Measurements from ENCODE around the gene COL27A1. TPM values are rescaled to one million over a fixed set of nuclear protein-coding genes. Genes with fewer than 3 reads are reported as not detected.

COL27A1 gene
- total RNA-seq, 1 experiment from 2014 or later: 12.0 TPM

DNA sequence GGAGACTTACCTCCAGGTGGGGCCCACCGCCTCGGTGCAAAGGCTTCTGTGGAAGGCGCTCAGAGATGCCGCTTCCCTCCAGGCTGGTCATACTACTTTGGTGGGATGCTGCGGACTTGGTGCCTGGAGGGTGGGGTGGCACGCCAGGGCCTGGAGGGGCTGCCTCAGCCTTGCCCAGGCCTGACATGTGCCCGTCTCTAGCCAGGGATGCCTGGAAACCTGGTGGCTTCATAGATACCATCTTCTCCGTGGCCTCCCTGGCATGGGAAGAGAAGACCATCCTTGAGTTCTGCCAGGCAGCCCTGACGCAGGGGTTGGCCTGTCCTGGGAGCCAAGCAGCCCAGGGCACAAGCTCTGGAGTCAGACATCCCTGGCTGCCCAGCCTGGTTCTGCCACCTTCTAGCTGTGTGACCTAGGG, 202.6 kb downstream of the COL27A1 start:
- H3K9me2 ChIP-seq (ENCODE audit: insufficient read depth): no peaks in the 10 kb centered on the region
- no peak overlapping the region for H3K27ac ChIP-seq (ENCODE audit: low read depth, low read length)
- H3K4me1 ChIP-seq (ENCODE audit: control insufficient read depth in 1 of 2, insufficient read depth in 2 of 2, low read length in 2 of 2): no peaks in the 10 kb centered on the region
- TF ChIP-seq ELF1 (IDR thresholded peaks at IDR 0.05; ENCODE audit: borderline replicate concordance, low read depth) (no peak), SP1 (IDR thresholded peaks at IDR 0.05; ENCODE audit: low read depth) (no peak), JUND (IDR thresholded peaks at IDR 0.05) (no peak), FOSL1 (IDR thresholded peaks at IDR 0.05; ENCODE audit: low read depth) (no peak), POLR2AphosphoS5 (IDR thresholded peaks at IDR 0.05; ENCODE audit: low read depth, low read length) (no peak), POLR2A (IDR thresholded peaks at IDR 0.05; ENCODE audit: borderline replicate concordance, extremely low read depth, insufficient read depth, insufficient read length) (no peak), EZH2 (IDR thresholded peaks at IDR 0.05) (no peak), ATF3 (IDR thresholded peaks at IDR 0.05) (no peak), MAX (IDR thresholded peaks at IDR 0.05) (no peak), YY1 (IDR thresholded peaks at IDR 0.05; ENCODE audit: extremely low read depth, insufficient replicate concordance, low read depth, low read length) (no peak), ZBTB33 (IDR thresholded peaks at IDR 0.05; ENCODE audit: extremely low read depth, insufficient replicate concordance, low read length) (no peak)
- intact Hi-C loops (cut with micrococcal nuclease): no loop called here
- no peaks in the 10 kb centered on the region for H3K79me2 ChIP-seq (ENCODE audit: insufficient read depth, low read length)
- no peaks in the 10 kb centered on the region for H3K9me3 ChIP-seq (ENCODE audit: control insufficient read depth in 1 of 2, insufficient read depth in 1 of 2, low read depth in 1 of 2, low read length in 2 of 2)
- no peaks in the 10 kb centered on the region for H4K20me1 ChIP-seq (ENCODE audit: insufficient read depth)
- POLR2A ChIA-PET: no interaction called here
- no TSS peak for BruUV-seq (replicated peaks)
- H3K36me3 ChIP-seq (ENCODE audit: control insufficient read depth in 1 of 2, insufficient read depth in 2 of 2, low read length in 2 of 2): no peaks in the 10 kb centered on the region; a peak in 1 of 4 replicates
- CTCF ChIA-PET: no interaction called here
- H3K27me3 ChIP-seq (ENCODE audit: insufficient read depth, low read length): no peaks in the 10 kb centered on the region
- RAD21 ChIA-PET (ENCODE audit: low non-redundant PET in 1 of 2, low total read pairs in 2 of 2, uncharacterized antibody in 2 of 2, unreplicated experiment in 2 of 2): no interaction called here
- ATAC-seq: no peak
- H3K4me3 ChIP-seq (replicated peaks in 1 of 2; ENCODE audit: low read depth in 1 of 2, low read length in 2 of 2): no peak overlapping the region
- no peak overlapping the region for H2AFZ ChIP-seq (ENCODE audit: low read depth, low read length, poor library complexity, severe bottlenecking)
- no peak for DNase-seq (ENCODE audit: low read depth, low spot score)
- no peak overlapping the region for H3K9ac ChIP-seq (ENCODE audit: low read length)
- H3K4me2 ChIP-seq (ENCODE audit: low read length): no peak overlapping the region

All from HCT116 (cell line).